Measurements from ENCODE around the gene TMEM121. TPM values are rescaled to one million over a fixed set of nuclear protein-coding genes. Genes with fewer than 3 reads are reported as not detected.
"Not testable (repeated sequence)": the region's sequence is repeated elsewhere in the genome, so short reads cannot be mapped to it uniquely, and the experiment has no call there.

Gene TMEM121
- total RNA-seq, 2 experiments from 2014 or later = 11.5 to 11.9 TPM

GRCh38 chr14:105538481-105539049 is 12.2 kb downstream of the TMEM121 start:
- H3K36me3 Mint-ChIP-seq = no peaks in the 10 kb centered on the region
- peaks cover 27% of the 10 kb centered on the region for H3K27me3 Mint-ChIP-seq
- H3K4me3 Mint-ChIP-seq = no peak overlapping the region

GRCh38 chr14:105540811-105541210 is 14.4 kb downstream of the TMEM121 start:
- DNase-seq = no peak
- H3K27me3 Mint-ChIP-seq = peaks cover 38% of the 10 kb centered on the region
- no peaks in the 10 kb centered on the region for H3K36me3 Mint-ChIP-seq
- H3K4me1 Mint-ChIP-seq = no peaks in the 10 kb centered on the region
- H3K9me3 Mint-ChIP-seq (ENCODE audit: low read depth) = no peaks in the 10 kb centered on the region
- H3K27ac Mint-ChIP-seq = no peak overlapping the region
- ATAC-seq = no peak
- CTCF ChIA-PET = no interaction called here
- no peak overlapping the region for H3K4me3 Mint-ChIP-seq

More at GRCh38 chr14:105538481-105539049, 12.2 kb downstream of the TMEM121 start:
- Mint-ChIP-seq H3K9me3 (ENCODE audit: low read depth) (no peaks in the 10 kb centered on the region), H3K27ac (no peak overlapping the region), H3K4me1 (no peaks in the 10 kb centered on the region)
- DNase-seq = no peak
- CTCF ChIA-PET = interaction anchor here (1.0 to 2.4 kb wide), 2 partner anchors 10 to 13 kb away, joined by 3 to 12 read pairs; no protein-coding TSS in a partner anchor
- ATAC-seq = no peak

GRCh38 chr14:105541218-105541875 is 15.0 kb downstream of the TMEM121 start:
- Mint-ChIP-seq H3K27ac (no peak overlapping the region), H3K27me3 (peaks cover 38% of the 10 kb centered on the region), H3K36me3 (no peaks in the 10 kb centered on the region), H3K4me1 (no peaks in the 10 kb centered on the region), H3K4me3 (no peak overlapping the region), H3K9me3 (ENCODE audit: low read depth) (no peaks in the 10 kb centered on the region)
- no peak for ATAC-seq
- no peak for DNase-seq
- CTCF ChIA-PET = no interaction called here

- H3K27me3 Mint-ChIP-seq = peaks cover 37% of the 10 kb centered on the region
- not testable (repeated sequence) for H3K27ac Mint-ChIP-seq; H3K9me3 Mint-ChIP-seq (ENCODE audit: low read depth); DNase-seq; H3K4me1 Mint-ChIP-seq; H3K4me3 Mint-ChIP-seq; ATAC-seq; H3K36me3 Mint-ChIP-seq
- CTCF ChIA-PET = interaction anchor here (1.0 kb wide), 1 partner anchor 75 kb away, joined by 3 read pairs; no protein-coding TSS in a partner anchor
These were observed 19.3 kb downstream of the TMEM121 start for GRCh38 chr14:105545676-105546075.

- H3K27me3 Mint-ChIP-seq = peaks cover 30% of the 10 kb centered on the region
- H3K4me3 Mint-ChIP-seq; DNase-seq; H3K27ac Mint-ChIP-seq; CTCF ChIA-PET; ATAC-seq; H3K36me3 Mint-ChIP-seq; H3K9me3 Mint-ChIP-seq (ENCODE audit: low read depth); H3K4me1 Mint-ChIP-seq: not testable (repeated sequence)
These were observed 20.0 kb downstream of the TMEM121 start for GRCh38 chr14:105546410-105546809.

GRCh38 chr14:105547072-105547471 is 20.7 kb downstream of the TMEM121 start:
- DNase-seq = not testable (repeated sequence)

GRCh38 chr14:105547741-105548169 is 21.4 kb downstream of the TMEM121 start:
- Mint-ChIP-seq H3K27ac (no peak overlapping the region), H3K9me3 (ENCODE audit: low read depth) (no peaks in the 10 kb centered on the region), H3K36me3 (no peaks in the 10 kb centered on the region), H3K27me3 (peaks cover 31% of the 10 kb centered on the region), H3K4me3 (no peak overlapping the region), H3K4me1 (no peaks in the 10 kb centered on the region)
- ATAC-seq (no peak), DNase-seq (no peak)
- CTCF ChIA-PET = interaction anchor here (0.9 kb wide), 1 partner anchor 10 kb away, joined by 3 read pairs; no protein-coding TSS in a partner anchor

More at GRCh38 chr14:105547072-105547471, 20.7 kb downstream of the TMEM121 start:
- H3K4me1 Mint-ChIP-seq; H3K9me3 Mint-ChIP-seq (ENCODE audit: low read depth); H3K27ac Mint-ChIP-seq; H3K4me3 Mint-ChIP-seq; CTCF ChIA-PET; ATAC-seq; H3K36me3 Mint-ChIP-seq: not testable (repeated sequence)
- peaks cover 29% of the 10 kb centered on the region for H3K27me3 Mint-ChIP-seq

- Mint-ChIP-seq H3K27me3 (peaks cover 20% of the 10 kb centered on the region), H3K4me1 (no peaks in the 10 kb centered on the region), H3K27ac (no peak overlapping the region), H3K36me3 (no peaks in the 10 kb centered on the region), H3K9me3 (ENCODE audit: low read depth) (no peaks in the 10 kb centered on the region), H3K4me3 (no peak overlapping the region)
- CTCF ChIA-PET = interaction anchor here (1.7 kb wide), 1 partner anchor 10 kb away, joined by 6 read pairs; no protein-coding TSS in a partner anchor
- DNase-seq (no peak), ATAC-seq (no peak)
These were observed 23.1 kb downstream of the TMEM121 start for GRCh38 chr14:105549481-105549880.

- no peaks in the 10 kb centered on the region for H3K36me3 Mint-ChIP-seq
- peaks cover 39% of the 10 kb centered on the region for H3K27me3 Mint-ChIP-seq
- DNase-seq (no peak), ATAC-seq (no peak)
- no peak overlapping the region for H3K27ac Mint-ChIP-seq
- peaks cover 1% of the 10 kb centered on the region for H3K4me1 Mint-ChIP-seq
- CTCF ChIA-PET = no interaction called here
- no peaks in the 10 kb centered on the region for H3K9me3 Mint-ChIP-seq (ENCODE audit: low read depth)
- no peak overlapping the region for H3K4me3 Mint-ChIP-seq
These were observed 27.6 kb downstream of the TMEM121 start for GRCh38 chr14:105554022-105554421.

- CTCF ChIA-PET = no interaction called here
- Mint-ChIP-seq H3K36me3 (no peaks in the 10 kb centered on the region), H3K27ac (no peak overlapping the region), H3K9me3 (ENCODE audit: low read depth) (no peaks in the 10 kb centered on the region), H3K4me1 (peaks cover 1% of the 10 kb centered on the region), H3K4me3 (no peak overlapping the region), H3K27me3 (peaks cover 38% of the 10 kb centered on the region)
- DNase-seq (no peak), ATAC-seq (no peak)
These were observed 28.1 kb downstream of the TMEM121 start for GRCh38 chr14:105554523-105554922.

GRCh38 chr14:105557671-105558070 is 31.3 kb downstream of the TMEM121 start:
- peaks cover 24% of the 10 kb centered on the region for H3K27me3 Mint-ChIP-seq
- H3K4me1 Mint-ChIP-seq; H3K4me3 Mint-ChIP-seq; H3K27ac Mint-ChIP-seq; H3K9me3 Mint-ChIP-seq (ENCODE audit: low read depth); CTCF ChIA-PET; H3K36me3 Mint-ChIP-seq; ATAC-seq; DNase-seq: not testable (repeated sequence)

- DNase-seq; H3K4me3 Mint-ChIP-seq; H3K27ac Mint-ChIP-seq; H3K4me1 Mint-ChIP-seq; H3K9me3 Mint-ChIP-seq (ENCODE audit: low read depth); H3K36me3 Mint-ChIP-seq: not testable (repeated sequence)
- CTCF ChIA-PET = interaction anchor here (0.7 to 1.2 kb wide), 2 partner anchors 9 to 45 kb away, joined by 4 to 6 read pairs; no protein-coding TSS in a partner anchor
- peak; percentile 45 for ATAC-seq
- peaks cover 22% of the 10 kb centered on the region for H3K27me3 Mint-ChIP-seq
These were observed 32.2 kb downstream of the TMEM121 start for GRCh38 chr14:105558449-105559154.

GRCh38 chr14:105559384-105560047 is 33.1 kb downstream of the TMEM121 start:
- peaks cover 22% of the 10 kb centered on the region for H3K27me3 Mint-ChIP-seq
- not testable (repeated sequence) for H3K9me3 Mint-ChIP-seq (ENCODE audit: low read depth); H3K36me3 Mint-ChIP-seq; H3K4me3 Mint-ChIP-seq; H3K27ac Mint-ChIP-seq; H3K4me1 Mint-ChIP-seq
- CTCF ChIA-PET = interaction anchor here (0.7 to 1.2 kb wide), 2 partner anchors 10 to 44 kb away, joined by 4 to 6 read pairs; no protein-coding TSS in a partner anchor
- peak; percentile 73 for ATAC-seq
- peak; percentile 40 for DNase-seq
